T-helper 2 cell (primary cell): ENCODE results near the gene LTBP2.

Experiments
- DNase-seq, 5 experiments: peaks; one replicate each; pipeline versions ENCODE4 v3.0.0 to v3.0.0-alpha.2; 2012 to 2022

Gene LTBP2

DNA sequence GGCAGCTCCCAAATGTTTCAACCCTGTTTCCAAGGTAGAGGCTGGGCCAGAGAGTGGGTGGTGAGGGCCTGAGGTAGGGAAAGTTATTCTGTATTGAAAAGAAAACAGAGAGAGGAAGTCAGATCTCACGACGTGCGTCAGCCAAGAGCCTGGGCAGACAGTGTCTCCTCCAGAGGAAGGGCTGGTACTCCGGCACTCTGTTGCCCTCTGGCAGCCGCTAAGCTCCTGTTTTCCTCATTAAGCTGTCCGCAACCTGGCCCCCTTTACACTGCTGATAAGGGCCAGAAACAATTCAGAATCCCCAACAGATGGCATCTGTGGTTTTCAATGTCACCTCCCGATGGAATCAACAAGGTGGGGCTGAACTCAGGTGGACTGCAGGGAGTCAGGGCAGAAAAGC is 26.0 kb upstream of the LTBP2 start:
- no peak for DNase-seq

DNA sequence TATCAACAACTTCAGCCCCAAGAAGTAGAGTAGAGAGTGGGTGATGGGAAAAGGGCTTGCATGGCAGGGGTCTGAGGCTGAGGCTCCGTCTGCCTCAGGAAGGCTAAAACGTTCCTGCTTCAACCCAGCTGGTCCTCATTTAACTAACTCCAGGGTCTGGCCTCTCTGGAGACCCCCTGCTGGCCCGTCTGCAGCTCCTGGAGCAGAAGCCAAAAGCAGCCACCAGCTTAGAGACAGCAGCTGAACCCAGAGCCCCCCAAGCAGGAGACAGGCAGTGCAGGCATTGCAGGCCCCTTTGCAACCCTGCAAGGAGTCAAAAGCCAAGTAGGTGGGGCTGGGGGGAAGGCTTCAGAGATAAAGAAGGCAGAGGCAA is 25.1 kb upstream of the LTBP2 start:
- no peak for DNase-seq

DNA sequence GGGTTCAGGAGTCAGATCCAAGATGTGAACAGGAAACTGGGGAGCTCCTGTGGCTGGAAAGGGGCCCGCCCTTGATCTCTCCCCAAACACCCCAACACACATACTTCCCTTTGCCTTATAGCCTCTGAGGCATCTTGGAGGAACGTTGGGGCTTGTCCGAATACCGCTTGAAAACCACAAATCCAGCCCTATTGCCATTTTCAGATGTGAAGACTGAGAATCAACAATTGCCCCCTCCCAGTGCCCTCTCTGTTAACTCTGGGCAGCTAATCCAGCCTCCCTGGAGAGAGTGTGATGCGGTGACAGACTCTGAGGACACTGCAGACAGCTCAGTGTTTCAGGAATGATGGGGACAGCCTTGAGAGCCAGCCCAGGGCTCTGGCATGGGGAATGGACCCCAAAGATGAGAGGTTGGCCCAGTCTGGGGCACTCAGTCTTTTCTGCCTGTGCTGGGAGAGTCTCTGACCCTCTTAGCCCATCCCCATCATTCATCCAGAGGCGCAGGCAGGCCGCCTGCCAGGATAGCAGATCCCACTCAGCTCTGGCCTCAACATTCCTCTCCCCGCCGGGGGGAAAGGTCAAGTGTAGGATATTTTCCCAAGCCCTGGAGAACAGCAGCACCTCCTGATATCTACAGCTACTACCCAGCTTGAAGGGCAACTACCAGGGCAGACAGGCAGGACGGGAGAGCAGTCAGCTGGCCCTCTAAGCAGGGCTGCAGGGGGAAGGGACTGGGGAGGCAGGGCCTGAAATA is 24.6 kb upstream of the LTBP2 start:
- no peak for DNase-seq

DNA sequence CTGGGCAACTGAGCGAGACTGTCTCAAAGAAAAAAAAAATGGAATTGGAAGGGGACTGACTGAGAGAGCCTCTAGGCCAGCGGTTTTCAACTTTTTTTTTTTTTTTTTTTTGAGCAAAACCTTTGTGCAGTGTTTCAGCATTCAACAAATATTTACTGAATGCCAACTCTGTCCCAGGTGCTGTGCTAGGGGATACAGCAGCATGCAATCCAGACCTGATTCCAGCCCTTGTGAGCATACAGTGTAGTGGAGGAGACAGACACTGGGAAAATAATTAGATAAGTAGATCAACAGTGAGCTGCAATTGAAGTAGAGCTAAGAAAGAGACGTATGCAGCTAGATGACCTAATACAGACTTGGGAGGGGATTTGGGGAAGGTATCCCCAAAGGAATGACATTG is 23.8 kb upstream of the LTBP2 start:
- DNase-seq: no peak

DNA sequence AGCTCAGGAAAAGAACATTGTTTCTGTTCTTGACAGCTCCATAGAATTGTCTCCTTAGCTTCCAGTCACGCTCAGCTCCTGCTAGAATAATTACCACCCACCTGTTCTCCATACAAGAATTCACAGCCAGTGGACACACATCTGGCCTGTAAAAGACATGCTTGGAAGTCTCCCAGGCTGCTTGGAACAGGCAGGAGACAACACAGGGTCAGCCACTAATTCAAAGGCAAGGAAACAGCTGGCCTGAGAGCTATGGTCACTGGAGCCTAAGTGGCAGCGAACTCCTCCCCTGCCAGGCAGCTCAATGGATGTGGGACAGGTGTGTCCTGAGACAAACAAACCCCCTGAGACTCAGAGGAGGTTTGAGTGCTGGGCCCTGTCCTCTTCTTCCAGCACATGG is 22.9 kb upstream of the LTBP2 start:
- no peak for DNase-seq

DNA sequence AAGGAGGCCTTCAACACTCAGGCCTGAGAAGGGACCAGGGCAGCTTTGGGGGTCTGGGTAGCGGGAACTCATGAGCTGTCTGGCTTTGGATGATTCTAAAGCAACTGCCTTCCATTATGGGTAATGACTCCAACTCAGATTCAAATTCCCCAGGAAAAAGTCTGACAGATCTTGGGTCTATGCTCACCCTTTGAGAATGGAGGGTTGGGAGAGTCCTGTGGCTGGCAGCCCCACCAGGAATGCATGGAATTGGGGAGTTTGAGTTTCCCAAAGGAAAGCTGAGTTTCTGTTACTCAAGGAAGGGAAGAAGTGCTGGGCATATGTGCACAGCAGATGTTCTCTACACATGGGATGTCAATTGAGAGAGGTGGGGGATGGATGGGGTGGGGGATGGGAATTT is 22.4 kb upstream of the LTBP2 start:
- DNase-seq: no peak

DNA sequence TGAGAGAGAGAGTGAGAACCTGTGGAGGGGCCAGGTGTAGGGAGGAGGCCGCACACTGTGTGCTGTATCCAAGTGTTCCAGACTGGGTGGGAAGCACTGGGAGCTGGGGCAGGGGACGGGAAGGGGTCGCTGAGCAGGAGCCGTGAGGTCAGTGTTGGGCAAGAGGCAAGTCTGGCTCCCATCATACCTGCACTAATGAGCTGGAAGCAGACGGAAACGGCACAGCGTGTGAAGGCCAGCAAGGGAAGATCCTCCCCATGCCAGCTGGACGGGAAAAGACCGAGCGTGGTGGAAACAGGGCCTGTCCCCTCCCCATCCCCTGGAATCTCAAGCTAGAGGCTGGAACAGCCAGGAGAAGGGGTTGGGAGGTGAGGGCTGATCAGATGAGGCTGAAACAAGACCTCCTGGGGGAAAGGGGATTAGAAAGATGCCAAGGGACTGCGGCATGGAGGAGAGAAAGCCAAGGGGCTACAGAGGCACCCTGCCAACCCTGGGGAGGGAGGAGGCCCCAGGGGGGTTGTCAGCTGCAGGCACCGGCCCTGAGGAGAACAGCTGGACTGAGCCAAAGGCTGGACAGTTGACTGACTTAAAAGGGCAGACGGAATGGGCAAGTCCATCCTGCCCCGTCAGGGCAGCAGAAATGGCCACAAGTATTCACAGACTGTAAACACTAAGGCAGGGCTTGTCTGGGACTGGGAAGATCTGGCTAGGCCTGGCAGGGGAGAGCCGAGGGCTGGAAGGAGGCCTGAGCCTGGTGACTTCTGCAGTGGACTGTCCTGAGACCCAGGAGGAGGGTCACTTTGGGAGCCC is 19.0 kb upstream of the LTBP2 start:
- DNase-seq: no peak

DNA sequence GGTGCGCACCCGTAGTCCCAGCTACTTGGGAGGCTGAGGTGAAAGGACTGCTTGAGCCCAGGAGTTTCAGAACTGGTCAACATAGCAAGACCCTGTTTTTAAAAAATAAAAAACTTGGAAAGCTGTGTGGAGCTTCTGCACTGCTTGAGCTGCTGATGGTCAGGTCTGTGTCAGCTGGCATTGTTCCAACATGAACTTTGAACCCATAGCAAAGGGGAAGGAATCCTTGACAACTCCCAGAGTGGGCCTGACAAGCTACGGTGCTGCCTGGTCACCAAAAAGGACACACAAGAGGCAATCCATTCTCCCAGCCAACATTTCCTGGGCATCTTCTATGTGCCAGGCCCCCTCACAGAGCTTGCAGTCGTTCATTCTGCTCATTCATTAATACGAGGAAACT is 16.4 kb upstream of the LTBP2 start:
- DNase-seq: no peak

DNA sequence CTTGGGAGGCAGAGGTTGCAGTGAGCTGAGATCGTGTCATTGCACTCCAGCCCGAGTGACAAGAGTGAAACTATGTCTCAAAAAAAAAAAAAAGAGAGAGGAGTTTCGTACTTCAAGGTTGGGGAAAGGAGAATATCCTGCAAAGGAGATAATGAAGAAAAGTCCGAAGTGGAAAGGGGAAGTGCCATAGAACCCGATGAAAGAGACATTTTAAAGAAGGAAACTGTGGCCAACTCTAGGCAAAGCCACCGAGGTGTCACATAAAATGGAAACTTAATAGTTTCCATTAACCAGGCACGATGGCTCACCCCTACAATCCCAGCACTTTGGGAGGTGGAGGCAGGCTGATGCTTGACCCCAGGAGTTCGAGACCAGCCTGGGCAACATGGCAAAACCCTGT is 15.0 kb upstream of the LTBP2 start:
- no peak for DNase-seq

DNA sequence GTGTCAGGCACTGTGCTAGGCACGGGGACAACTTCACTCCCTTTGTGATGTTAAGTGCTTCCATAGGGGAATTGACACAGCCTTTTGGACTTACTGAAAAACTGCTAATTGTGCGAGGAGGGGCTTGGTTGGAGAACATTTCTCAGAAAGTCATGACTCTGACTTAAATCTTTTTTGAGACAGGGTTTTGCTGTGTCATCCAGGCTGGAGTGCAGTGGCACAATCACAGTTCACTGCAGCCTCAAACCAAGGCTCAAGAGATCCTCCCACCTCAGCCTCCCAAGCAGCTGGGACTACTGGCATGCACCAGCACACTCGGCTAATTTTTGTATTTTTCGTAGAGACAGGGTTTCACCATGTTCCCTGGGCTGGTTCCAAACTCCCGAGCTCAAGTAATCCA is 10.2 kb upstream of the LTBP2 start:
- DNase-seq: no peak

DNA sequence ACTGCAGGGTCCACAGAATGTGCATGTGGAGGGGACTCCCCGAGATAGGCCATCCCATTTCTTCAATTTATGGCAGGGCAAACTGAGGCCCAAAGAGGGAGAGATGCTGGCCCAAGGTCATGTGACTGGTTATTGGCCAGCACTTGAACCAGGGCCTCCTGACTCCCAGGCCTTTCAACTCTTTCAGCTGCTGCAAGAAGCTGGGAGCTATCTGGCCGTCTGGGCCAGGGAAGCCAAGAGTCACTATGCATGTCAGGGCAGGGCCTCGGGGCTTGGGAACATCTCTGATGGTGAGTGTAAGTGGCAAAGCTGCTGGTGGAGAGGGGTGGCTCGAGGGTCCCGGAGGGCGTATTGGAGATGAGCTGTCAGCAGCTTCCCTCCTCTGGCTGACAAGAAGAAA is 9.5 kb upstream of the LTBP2 start:
- no peak for DNase-seq

DNA sequence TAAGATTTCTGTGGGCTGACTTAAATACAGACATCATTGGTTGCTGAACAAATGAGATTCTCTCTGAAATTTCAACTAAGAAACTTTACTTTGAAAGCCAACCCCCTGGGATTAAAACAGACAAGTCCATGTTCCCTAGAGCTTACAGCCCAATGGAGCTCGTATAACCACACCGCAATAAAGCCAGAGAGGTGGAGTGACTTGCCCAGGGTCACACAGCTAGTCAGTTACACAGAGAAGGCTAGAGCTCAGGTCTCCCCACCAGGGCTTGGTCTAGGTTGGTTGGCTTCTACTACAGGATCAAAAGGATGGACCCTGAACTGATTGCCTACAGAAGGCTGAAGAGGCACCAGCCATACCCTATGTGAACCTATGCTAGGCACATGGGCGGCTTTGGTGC is 8.9 kb upstream of the LTBP2 start:
- no peak for DNase-seq

DNA sequence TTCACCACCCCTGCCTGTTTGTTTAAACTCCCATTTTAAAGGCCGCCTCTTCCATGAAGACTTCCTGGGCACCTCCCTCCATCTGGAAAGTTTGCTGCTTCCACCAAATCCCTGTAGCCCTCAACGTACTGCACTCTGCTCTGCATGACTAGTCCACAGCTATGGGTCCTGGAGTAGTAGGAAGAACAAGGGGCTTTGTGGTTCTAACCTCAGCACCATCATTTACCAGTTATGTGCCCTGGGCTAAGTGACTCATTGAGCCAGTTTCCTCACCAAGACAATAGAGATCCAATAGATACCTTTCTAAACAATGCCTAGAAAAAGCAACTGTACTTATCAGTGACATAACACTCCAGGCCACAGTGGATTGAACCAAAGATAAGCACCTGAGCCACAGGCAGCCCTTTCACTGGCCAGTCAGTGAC is 8.5 kb upstream of the LTBP2 start:
- peak in 2 of 5 experiments; percentile 60 to 86 for DNase-seq

DNA sequence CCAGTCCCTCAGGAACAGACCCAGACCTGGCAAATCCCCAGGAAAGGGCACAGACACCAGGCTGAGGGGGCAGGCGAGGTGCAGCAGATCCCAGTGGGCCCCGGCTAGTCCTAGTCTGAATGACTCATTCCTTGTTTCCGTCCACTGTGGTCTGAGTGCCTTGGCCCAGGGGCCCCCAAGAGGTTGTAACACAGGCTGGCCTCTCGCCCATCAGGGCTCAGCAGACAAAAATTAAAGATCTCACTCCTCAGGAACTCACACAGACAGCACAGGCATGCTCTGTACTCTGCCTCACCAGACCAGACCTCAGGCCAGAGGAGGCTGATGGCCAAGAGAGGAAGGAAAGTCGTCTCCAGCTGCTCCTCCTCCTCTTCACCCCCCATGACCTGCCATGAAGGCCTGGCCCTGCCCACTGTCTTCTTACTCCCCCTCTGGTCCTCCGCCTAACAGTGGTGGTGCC is 7.7 kb upstream of the LTBP2 start:
- DNase-seq: no peak

DNA sequence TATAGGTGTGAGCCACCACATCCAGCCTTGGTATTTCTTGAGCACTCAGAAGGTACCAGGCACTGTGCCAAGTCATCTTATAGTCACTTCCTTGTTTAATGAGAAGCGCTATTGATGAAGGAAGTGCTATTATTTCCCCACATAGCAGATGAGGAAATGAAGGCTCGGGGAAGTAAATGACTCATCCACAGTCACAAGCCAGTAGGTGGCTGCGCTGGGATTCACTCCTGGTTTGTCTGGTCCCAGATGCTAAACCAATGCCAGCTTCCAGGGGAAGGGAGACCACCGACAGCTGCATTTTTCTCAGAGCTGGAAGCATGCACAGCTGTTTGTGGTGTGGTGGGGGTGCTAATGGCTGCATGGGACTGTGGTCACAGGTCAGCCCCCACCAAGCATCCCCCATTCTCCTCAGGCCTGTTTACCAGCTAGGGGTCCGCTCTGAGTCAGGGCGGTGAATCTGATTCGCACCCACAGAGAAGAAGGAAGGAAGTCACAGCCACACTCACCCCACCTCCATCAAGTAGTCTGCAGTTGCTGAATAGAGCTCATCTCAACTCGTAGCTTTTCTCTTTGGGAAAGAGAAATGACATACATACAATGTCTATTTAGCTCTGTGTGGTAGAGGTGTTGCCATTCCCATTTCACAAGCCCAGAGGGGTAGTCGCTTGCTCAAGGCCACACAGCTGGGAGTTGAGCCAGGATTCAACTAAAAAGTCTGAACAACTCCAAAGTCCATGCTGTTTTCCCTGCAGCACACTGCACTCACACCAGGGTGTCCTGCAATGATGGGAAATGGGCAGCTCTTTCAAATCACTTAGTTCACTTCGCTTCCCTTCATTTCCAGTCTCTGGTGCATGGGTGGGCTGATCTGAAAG is 6.3 kb upstream of the LTBP2 start:
- peak in 3 of 5 experiments; percentile 14 to 96 (median 93) for DNase-seq

DNA sequence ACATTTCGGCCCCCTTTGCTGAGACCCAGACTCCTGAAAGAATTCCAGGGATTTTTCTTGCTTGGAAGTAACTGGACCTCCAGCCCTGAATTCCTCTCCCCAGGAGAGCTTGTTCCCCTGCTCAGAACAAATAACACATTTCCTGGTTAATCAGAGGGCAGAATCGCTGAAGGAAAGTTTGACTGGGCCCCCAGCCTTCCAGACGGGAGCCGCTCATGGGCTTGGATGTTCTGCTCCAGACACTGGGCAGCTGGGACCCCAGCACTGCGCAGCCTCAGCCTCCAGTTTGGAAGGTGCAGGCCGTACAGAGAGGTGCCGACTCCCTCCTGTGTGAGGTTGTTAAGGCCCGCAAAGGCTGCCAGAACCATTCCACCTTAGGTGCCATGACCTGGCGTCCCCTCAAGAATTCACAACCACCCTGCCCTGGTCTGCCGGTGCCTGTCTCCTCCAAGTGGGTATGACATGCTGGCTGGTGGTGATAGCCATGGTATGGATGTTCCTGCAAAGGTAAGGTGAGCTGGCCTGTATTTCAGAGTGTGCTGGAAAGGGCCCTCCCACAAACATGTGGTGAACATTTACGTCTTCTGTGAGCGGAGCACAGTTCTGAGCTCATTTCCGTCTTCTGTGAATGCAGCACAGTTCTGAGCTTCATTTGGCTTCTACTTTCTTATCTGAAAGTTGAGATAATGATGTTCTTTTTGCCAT is 5.1 kb upstream of the LTBP2 start:
- DNase-seq: peak in 1 of 5 experiments; percentile 36

DNA sequence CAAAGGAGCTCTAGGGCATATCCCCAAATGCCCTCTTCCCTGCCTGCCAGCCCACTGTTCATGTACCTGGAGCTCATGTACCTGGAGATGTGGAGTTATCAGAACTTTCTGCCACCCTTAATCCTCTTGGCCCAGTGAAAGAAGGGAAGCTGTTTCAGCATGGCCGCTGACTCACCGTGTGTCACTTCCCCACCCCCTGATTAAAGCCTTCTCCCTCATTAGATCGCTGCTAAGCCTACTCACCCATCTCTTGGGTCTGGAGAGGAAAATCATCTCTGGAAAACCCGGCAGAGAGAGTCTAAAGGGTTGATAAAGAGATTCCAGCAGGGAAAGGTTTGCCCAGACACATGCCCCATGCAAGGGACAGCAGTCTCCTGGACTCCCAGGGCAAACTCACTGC is 4.5 kb upstream of the LTBP2 start:
- DNase-seq: no peak

DNA sequence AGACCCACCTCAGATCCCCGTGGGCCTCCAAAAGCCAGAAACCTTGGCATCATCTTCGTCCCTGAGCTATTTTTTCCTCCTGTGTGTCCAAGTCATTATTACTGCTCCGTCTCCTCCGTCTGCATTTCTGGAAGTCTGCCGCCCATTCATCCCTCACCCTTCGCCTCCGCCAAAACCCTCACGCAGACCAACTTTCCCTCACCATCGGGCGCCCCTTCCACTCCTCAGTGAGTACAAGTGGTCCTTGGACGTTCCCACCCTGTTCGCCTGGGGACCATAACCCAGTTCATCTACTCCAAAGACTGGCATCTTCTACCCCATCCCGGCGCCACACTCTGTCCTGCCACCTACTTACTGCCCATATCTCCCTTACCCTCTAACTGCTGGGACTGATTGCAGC is 3.7 kb upstream of the LTBP2 start:
- no peak for DNase-seq

DNA sequence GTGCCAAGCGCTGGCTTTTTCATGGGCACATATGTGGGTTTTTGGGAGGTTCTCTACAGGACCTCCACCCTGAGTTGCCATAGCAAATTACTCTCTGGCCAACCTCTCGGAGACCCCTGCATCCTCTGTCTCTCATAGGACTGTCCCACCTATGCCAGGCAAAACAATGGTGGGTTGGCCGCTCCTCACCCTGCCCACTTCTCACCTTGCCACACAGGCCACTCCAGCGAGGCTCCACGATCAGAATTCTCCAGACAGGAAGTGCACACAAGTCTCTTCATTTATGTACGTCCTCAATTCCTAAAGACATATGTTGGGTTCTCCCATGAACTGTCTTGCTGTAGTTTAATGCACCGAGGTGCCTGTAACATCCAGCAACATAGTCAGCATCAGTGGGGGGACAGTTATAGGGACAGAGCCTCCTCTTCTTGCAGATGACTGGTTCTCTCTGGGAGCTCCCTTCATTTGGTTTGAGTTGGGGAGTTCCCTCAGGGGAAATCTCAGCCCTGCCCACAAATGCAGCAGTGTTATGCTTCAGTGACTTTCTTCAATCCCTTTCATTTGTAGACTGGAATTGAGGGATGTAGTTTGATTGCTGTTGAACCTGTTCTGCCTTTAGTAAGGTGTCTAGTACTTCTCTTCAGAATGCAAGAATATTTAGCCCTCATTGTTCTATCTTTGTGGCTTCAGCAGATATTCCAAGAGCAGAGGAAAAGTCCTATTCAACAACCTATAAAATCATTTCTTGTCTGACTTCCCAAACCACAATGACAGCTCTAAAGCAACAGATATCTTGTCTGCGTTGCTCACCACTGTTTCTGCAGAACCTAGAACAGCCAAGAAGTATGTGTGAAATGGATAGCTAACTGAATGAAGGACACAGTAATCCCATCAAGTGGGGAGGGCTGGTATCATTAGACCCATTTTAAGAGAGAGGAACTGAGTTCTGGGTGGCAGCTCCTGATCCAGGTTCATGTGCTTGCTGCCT is 2.8 kb upstream of the LTBP2 start:
- no peak for DNase-seq

DNA sequence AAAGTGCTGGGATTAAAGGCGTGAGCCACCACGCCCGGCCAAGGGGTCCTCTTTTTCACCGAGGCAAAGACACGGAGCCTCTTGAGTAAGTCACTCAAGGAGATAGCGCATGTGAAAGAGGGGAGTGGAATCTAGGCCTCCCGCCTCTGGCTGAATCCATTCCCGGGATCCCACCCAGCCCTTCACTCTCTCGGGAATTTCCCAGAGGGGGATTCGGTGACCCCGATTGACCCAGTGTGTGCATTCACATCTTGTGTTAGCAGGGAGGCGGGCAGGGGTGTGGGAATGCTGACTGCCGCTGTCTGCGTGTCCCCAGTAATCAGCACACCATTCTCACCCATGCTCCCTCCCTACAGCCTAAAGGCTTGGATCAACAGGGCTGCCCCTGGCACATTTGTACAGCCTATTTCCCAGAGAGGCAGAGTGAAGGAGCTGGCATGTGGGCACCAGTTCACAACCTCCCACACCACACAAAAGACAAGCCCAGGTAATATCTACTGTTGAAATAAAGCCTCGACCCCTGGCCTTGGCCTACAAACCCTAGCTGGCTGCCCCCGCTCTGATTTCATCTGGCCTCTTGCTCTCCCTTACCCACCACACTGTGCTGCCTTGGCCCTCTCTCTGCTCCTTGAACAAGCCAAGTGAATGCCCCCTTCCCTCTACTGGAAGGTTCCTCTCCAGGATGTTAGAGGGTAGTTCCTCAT is 1.3 kb upstream of the LTBP2 start:
- DNase-seq: no peak
